ENCODE data around the gene EXOC4. TPM values are rescaled to one million over a fixed set of nuclear protein-coding genes. Genes with fewer than 3 reads are reported as not detected.

The EXOC4 gene
- total RNA-seq, 1 experiment from 2014 or later, result 66.2 TPM

DNA sequence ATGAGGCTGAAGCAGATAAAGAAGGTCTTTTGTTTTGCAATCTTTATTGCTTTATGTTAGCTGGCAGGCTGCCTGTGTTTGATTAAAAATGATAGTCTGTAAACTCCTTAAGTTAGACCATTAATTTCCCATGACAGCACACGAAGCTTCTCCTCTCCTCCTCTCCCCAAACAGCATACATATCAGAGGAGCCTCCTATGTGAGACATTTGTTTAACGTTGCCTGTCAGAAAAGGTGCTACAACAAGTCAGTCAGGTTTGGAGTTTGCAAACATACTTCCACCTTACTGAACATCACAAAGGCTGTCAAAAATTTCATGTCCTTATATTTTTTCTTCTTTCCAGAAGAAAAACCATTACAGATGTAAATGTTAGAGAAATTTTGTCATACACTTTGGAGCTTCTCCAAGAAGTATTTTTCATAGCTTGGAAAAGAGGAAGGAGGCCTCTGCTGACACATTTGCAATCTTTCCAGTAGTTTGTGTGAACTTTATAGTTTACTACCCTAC is 393.1 kb downstream of the EXOC4 start:
- Histone ChIP-seq H3K36me3 (ENCODE audit: control insufficient read depth, insufficient read depth, low read length) (no peaks in the 10 kb centered on the region), H3K27me3 (replicated peaks; ENCODE audit: control insufficient read depth, insufficient read depth, low read length) (no peaks in the 10 kb centered on the region), H3K4me3 (ENCODE audit: low read depth, low read length) (no peak overlapping the region), H3K4me1 (peaks cover 7% of the 10 kb centered on the region; the same call in 1 of the 2 replicates), H3K9me3 (no peaks in the 10 kb centered on the region)
- BruUV-seq (replicated peaks), result no TSS peak
- Mint-ChIP-seq H3K27me3 (ENCODE audit: insufficient read depth, unreplicated experiment) (no peaks in the 10 kb centered on the region), H3K9me3 (ENCODE audit: unreplicated experiment) (no peaks in the 10 kb centered on the region), H3K36me3 (ENCODE audit: insufficient read depth, unreplicated experiment) (no peaks in the 10 kb centered on the region), H3K4me3 (ENCODE audit: unreplicated experiment) (no peak overlapping the region), H3K27ac (ENCODE audit: unreplicated experiment) (no peak overlapping the region), H3K4me1 (ENCODE audit: low read depth, unreplicated experiment) (peaks cover 12% of the 10 kb centered on the region)
- POLR2A ChIA-PET, result no interaction called here
- intact Hi-C loops (cut with micrococcal nuclease; ENCODE audit: unreplicated experiment), result no loop called here
- CTCF ChIA-PET, result no interaction called here
- TF ChIP-seq, protein P1, sequence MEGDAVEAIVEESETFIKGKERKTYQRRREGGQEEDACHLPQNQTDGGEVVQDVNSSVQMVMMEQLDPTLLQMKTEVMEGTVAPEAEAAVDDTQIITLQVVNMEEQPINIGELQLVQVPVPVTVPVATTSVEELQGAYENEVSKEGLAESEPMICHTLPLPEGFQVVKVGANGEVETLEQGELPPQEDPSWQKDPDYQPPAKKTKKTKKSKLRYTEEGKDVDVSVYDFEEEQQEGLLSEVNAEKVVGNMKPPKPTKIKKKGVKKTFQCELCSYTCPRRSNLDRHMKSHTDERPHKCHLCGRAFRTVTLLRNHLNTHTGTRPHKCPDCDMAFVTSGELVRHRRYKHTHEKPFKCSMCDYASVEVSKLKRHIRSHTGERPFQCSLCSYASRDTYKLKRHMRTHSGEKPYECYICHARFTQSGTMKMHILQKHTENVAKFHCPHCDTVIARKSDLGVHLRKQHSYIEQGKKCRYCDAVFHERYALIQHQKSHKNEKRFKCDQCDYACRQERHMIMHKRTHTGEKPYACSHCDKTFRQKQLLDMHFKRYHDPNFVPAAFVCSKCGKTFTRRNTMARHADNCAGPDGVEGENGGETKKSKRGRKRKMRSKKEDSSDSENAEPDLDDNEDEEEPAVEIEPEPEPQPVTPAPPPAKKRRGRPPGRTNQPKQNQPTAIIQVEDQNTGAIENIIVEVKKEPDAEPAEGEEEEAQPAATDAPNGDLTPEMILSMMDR (IDR thresholded peaks at IDR 0.05; ENCODE audit: insufficient read depth in 1 of 2, low read depth in 1 of 2, low read length in 1 of 2, severe bottlenecking in 1 of 2, unreplicated experiment in 1 of 2), result no peak
- DNase-seq, result no peak

- no TSS peak for BruUV-seq (replicated peaks)
- intact Hi-C loops (cut with micrococcal nuclease; ENCODE audit: unreplicated experiment), result no loop called here
- H3K4me3 Mint-ChIP-seq (ENCODE audit: unreplicated experiment), result no peak overlapping the region
- H3K9me3 Mint-ChIP-seq (ENCODE audit: unreplicated experiment), result no peaks in the 10 kb centered on the region
- H3K27me3 Mint-ChIP-seq (ENCODE audit: insufficient read depth, unreplicated experiment), result no peaks in the 10 kb centered on the region
- Histone ChIP-seq H3K4me1 (peaks cover 7% of the 10 kb centered on the region; the same call in 1 of the 2 replicates), H3K36me3 (ENCODE audit: control insufficient read depth, insufficient read depth, low read length) (no peaks in the 10 kb centered on the region), H3K27me3 (replicated peaks; ENCODE audit: control insufficient read depth, insufficient read depth, low read length) (no peaks in the 10 kb centered on the region), H3K4me3 (ENCODE audit: low read depth, low read length) (no peak overlapping the region), H3K9me3 (no peaks in the 10 kb centered on the region)
- TF ChIP-seq, protein P1 (IDR thresholded peaks at IDR 0.05; ENCODE audit: insufficient read depth in 1 of 2, low read depth in 1 of 2, low read length in 1 of 2, severe bottlenecking in 1 of 2, unreplicated experiment in 1 of 2), result no peak
- no peak for DNase-seq
- H3K36me3 Mint-ChIP-seq (ENCODE audit: insufficient read depth, unreplicated experiment), result no peaks in the 10 kb centered on the region
- H3K27ac Mint-ChIP-seq (ENCODE audit: unreplicated experiment), result no peak overlapping the region
- peaks cover 12% of the 10 kb centered on the region for H3K4me1 Mint-ChIP-seq (ENCODE audit: low read depth, unreplicated experiment)
- CTCF ChIA-PET, result no interaction called here
- POLR2A ChIA-PET, result no interaction called here
These were observed 393.8 kb downstream of the EXOC4 start for GRCh38 chr7:133646472-133647315.

DNA sequence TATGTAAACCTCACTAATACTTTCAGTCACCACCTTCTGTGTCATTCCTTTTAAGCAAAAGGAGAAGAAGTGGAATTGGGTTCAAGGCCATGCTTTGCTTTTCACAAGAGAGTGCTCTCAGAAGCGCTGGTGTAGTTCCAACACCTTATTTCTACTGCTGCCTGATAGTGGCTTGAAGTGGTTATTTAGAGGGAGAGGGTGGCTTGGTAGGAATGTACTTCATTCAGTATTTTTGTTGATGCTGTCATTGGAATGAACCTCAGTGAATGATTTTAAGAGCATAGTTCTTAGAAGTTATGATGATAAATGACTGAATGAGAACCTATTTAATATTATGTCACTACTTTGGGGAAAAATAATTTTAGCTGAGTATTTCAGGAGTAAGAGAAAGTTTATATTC is 396.7 kb downstream of the EXOC4 start:
- Mint-ChIP-seq H3K4me3 (ENCODE audit: unreplicated experiment) (no peak overlapping the region), H3K36me3 (ENCODE audit: insufficient read depth, unreplicated experiment) (no peaks in the 10 kb centered on the region), H3K27me3 (ENCODE audit: insufficient read depth, unreplicated experiment) (no peaks in the 10 kb centered on the region), H3K27ac (ENCODE audit: unreplicated experiment) (no peak overlapping the region), H3K9me3 (ENCODE audit: unreplicated experiment) (no peaks in the 10 kb centered on the region), H3K4me1 (ENCODE audit: low read depth, unreplicated experiment) (peaks cover 21% of the 10 kb centered on the region)
- no TSS peak for BruUV-seq (replicated peaks)
- no peak overlapping the region for H3K4me3 ChIP-seq (ENCODE audit: low read depth, low read length)
- intact Hi-C loops (cut with micrococcal nuclease; ENCODE audit: unreplicated experiment), result no loop called here
- H3K36me3 ChIP-seq (ENCODE audit: control insufficient read depth, insufficient read depth, low read length), result no peaks in the 10 kb centered on the region
- TF ChIP-seq, protein P1 (IDR thresholded peaks at IDR 0.05; ENCODE audit: insufficient read depth in 1 of 2, low read depth in 1 of 2, low read length in 1 of 2, severe bottlenecking in 1 of 2, unreplicated experiment in 1 of 2), result no peak
- ChIA-PET CTCF (no interaction called here), POLR2A (no interaction called here)
- DNase-seq, result no peak
- H3K27me3 ChIP-seq (replicated peaks; ENCODE audit: control insufficient read depth, insufficient read depth, low read length), result no peaks in the 10 kb centered on the region
- H3K4me1 ChIP-seq, result peaks cover 15% of the 10 kb centered on the region; the same call in 1 of the 2 replicates
- no peaks in the 10 kb centered on the region for H3K9me3 ChIP-seq
